ENCODE data around the gene RDH16.

RDH16 gene

DNA sequence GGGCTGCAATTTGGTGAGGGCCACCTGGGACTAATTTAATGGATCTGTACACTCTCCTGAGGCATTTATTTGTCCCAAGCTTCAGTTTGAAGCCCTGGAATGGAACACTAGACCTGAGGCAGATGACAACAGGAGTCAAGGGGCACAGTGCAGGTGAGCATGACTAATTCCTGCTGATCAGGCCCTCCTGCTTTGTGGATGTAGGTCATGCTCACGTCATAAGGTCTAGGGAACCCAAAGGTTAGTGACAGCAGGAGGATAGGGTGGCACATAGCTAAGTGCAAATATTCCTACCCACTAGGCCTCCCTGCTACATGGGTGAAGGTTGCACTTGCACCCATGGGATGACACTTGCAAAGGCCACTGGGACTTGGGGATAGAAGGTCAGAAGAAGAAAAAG, 54.0 kb downstream of the RDH16 start:
- TF ChIP-seq CTCF (IDR thresholded peaks at IDR 0.05; ENCODE audit: borderline replicate concordance, control extremely low read depth, extremely low read depth, insufficient read depth, missing control alignments) = no peak
- no peak for DNase-seq (ENCODE audit: low spot score)
- in situ Hi-C loops (cut with MboI; ENCODE audit: low sequenced_read_pairs, unreplicated experiment) = no loop called here

Measured in GM13976 (cell line).